ENCODE data around the gene NOS3.

DNA sequence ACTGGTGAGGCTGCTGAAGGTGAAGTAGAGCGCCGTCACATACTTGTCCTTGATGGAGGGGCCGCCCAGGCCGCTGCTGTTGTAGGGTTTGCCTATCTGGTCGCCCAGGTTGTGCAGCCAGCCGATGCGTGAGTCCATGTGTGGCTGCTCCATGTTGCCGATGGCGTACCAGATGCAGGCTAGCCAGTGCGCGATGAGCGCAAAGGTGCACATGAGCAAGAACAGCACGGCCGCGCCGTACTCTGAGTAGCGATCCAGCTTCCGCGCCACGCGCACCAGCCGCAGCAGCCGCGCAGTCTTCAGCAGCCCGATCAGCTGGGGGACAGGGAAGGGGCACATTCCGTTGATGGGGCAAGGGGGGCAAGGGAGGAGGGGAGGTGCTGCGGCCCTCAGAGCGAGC is 39.3 kb upstream of the NOS3 start:
- no peak for TF ChIP-seq POLR2AphosphoS5 (IDR thresholded peaks at IDR 0.05)
- no peak for TF ChIP-seq CTCF (IDR thresholded peaks at IDR 0.05 in 8 of 11, conservative IDR thresholded peaks at IDR 0.05 in 3 of 11)
- no peak for TF ChIP-seq POLR2A (IDR thresholded peaks at IDR 0.05)

Data from spleen (tissue), 7 donors.